ENCODE data around the gene TRAF7. TPM values are rescaled to one million over a fixed set of nuclear protein-coding genes. Genes with fewer than 3 reads are reported as not detected.

TRAF7 gene
- total and polyA plus RNA-seq, 2 of the 8 experiments (the other 6 are each of a cell fraction or from before 2014, with no cell fraction given): 96.8 to 148 TPM

DNA sequence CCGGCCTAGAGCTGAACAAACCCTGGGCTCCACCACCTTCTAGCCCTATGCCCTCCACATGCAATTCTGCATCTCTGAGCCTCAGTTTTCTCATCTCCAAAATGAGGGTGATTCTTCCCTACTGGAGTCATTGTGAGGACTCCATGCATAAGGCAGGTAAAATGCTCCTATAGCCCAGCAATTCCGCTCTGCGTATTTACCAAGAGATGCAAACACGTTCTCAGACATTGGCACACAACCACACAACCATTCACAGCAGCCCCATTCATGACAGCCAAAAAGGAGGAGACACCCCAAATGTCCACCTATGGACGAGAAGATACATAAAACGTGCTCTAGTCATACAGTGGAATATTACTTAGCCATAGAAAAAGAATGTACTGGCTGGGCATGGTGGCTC, 44.7 kb downstream of the TRAF7 start (continued):
- TF ChIP-seq, protein P1, sequence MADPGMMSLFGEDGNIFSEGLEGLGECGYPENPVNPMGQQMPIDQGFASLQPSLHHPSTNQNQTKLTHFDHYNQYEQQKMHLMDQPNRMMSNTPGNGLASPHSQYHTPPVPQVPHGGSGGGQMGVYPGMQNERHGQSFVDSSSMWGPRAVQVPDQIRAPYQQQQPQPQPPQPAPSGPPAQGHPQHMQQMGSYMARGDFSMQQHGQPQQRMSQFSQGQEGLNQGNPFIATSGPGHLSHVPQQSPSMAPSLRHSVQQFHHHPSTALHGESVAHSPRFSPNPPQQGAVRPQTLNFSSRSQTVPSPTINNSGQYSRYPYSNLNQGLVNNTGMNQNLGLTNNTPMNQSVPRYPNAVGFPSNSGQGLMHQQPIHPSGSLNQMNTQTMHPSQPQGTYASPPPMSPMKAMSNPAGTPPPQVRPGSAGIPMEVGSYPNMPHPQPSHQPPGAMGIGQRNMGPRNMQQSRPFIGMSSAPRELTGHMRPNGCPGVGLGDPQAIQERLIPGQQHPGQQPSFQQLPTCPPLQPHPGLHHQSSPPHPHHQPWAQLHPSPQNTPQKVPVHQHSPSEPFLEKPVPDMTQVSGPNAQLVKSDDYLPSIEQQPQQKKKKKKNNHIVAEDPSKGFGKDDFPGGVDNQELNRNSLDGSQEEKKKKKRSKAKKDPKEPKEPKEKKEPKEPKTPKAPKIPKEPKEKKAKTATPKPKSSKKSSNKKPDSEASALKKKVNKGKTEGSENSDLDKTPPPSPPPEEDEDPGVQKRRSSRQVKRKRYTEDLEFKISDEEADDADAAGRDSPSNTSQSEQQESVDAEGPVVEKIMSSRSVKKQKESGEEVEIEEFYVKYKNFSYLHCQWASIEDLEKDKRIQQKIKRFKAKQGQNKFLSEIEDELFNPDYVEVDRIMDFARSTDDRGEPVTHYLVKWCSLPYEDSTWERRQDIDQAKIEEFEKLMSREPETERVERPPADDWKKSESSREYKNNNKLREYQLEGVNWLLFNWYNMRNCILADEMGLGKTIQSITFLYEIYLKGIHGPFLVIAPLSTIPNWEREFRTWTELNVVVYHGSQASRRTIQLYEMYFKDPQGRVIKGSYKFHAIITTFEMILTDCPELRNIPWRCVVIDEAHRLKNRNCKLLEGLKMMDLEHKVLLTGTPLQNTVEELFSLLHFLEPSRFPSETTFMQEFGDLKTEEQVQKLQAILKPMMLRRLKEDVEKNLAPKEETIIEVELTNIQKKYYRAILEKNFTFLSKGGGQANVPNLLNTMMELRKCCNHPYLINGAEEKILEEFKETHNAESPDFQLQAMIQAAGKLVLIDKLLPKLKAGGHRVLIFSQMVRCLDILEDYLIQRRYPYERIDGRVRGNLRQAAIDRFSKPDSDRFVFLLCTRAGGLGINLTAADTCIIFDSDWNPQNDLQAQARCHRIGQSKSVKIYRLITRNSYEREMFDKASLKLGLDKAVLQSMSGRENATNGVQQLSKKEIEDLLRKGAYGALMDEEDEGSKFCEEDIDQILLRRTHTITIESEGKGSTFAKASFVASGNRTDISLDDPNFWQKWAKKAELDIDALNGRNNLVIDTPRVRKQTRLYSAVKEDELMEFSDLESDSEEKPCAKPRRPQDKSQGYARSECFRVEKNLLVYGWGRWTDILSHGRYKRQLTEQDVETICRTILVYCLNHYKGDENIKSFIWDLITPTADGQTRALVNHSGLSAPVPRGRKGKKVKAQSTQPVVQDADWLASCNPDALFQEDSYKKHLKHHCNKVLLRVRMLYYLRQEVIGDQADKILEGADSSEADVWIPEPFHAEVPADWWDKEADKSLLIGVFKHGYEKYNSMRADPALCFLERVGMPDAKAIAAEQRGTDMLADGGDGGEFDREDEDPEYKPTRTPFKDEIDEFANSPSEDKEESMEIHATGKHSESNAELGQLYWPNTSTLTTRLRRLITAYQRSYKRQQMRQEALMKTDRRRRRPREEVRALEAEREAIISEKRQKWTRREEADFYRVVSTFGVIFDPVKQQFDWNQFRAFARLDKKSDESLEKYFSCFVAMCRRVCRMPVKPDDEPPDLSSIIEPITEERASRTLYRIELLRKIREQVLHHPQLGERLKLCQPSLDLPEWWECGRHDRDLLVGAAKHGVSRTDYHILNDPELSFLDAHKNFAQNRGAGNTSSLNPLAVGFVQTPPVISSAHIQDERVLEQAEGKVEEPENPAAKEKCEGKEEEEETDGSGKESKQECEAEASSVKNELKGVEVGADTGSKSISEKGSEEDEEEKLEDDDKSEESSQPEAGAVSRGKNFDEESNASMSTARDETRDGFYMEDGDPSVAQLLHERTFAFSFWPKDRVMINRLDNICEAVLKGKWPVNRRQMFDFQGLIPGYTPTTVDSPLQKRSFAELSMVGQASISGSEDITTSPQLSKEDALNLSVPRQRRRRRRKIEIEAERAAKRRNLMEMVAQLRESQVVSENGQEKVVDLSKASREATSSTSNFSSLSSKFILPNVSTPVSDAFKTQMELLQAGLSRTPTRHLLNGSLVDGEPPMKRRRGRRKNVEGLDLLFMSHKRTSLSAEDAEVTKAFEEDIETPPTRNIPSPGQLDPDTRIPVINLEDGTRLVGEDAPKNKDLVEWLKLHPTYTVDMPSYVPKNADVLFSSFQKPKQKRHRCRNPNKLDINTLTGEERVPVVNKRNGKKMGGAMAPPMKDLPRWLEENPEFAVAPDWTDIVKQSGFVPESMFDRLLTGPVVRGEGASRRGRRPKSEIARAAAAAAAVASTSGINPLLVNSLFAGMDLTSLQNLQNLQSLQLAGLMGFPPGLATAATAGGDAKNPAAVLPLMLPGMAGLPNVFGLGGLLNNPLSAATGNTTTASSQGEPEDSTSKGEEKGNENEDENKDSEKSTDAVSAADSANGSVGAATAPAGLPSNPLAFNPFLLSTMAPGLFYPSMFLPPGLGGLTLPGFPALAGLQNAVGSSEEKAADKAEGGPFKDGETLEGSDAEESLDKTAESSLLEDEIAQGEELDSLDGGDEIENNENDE (IDR thresholded peaks at IDR 0.05; ENCODE audit: insufficient replicate concordance, low read length): no peak
- TF ChIP-seq CHD2 (IDR thresholded peaks at IDR 0.05; ENCODE audit: low read length): no peak
- no peak for TF ChIP-seq JUND (IDR thresholded peaks at IDR 0.05; ENCODE audit: low read length)
